ENCODE measurements around the gene ZDHHC14.

DNA sequence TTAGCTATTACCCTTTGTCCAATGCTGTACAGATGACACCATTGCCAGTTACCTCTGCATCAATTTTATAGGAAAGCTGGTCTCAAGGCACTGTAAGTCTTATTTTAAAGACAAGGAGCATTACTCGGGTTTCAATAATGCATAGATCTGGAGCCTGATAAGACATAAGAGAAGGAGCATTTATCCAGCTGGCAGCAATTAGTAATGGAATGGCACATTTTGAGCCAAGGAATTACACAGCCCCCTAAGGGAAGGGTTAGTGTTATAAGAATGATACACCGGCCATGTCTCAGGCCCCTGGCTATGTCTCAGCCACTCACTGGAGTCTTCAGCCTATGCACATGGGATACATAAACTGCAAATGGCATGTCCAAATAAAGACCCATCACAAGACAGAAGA is 34.6 kb upstream of the ZDHHC14 start:
- TF ChIP-seq, protein P1, sequence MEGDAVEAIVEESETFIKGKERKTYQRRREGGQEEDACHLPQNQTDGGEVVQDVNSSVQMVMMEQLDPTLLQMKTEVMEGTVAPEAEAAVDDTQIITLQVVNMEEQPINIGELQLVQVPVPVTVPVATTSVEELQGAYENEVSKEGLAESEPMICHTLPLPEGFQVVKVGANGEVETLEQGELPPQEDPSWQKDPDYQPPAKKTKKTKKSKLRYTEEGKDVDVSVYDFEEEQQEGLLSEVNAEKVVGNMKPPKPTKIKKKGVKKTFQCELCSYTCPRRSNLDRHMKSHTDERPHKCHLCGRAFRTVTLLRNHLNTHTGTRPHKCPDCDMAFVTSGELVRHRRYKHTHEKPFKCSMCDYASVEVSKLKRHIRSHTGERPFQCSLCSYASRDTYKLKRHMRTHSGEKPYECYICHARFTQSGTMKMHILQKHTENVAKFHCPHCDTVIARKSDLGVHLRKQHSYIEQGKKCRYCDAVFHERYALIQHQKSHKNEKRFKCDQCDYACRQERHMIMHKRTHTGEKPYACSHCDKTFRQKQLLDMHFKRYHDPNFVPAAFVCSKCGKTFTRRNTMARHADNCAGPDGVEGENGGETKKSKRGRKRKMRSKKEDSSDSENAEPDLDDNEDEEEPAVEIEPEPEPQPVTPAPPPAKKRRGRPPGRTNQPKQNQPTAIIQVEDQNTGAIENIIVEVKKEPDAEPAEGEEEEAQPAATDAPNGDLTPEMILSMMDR (IDR thresholded peaks at IDR 0.05), result no peak
- no peak for TF ChIP-seq POLR2A (IDR thresholded peaks at IDR 0.05)
- TF ChIP-seq POLR2AphosphoS5 (IDR thresholded peaks at IDR 0.05), result no peak
